ENCODE results near the gene ALKBH3. TPM values are rescaled to one million over a fixed set of nuclear protein-coding genes. Genes with fewer than 3 reads are reported as not detected.

Gene ALKBH3
- total RNA-seq, 1 donor from 2014 or later, result 14.7 TPM

GRCh38 chr11:43950311-43950855 is 69.8 kb downstream of the ALKBH3 start:
- intact Hi-C loops (cut with DNase I), result no loop called here
- ATAC-seq (ENCODE audit: poor library complexity) (no peak), DNase-seq (no peak)

GRCh38 chr11:43951231-43951630 is 70.6 kb downstream of the ALKBH3 start:
- intact Hi-C loops (cut with DNase I), result no loop called here
- ATAC-seq (ENCODE audit: poor library complexity) (no peak), DNase-seq (no peak)

GRCh38 chr11:43952020-43952400 is 71.4 kb downstream of the ALKBH3 start:
- no peak for ATAC-seq (ENCODE audit: poor library complexity)
- no peak for DNase-seq
- intact Hi-C loops (cut with DNase I), result no loop called here

GRCh38 chr11:43952401-43953342 is 72.0 kb downstream of the ALKBH3 start:
- intact Hi-C loops (cut with DNase I), result no loop called here
- DNase-seq (no peak), ATAC-seq (ENCODE audit: poor library complexity) (no peak)

GRCh38 chr11:43953521-43953920 is 72.9 kb downstream of the ALKBH3 start:
- intact Hi-C loops (cut with DNase I), result no loop called here
- ATAC-seq (ENCODE audit: poor library complexity) (no peak), DNase-seq (no peak)

- ATAC-seq (ENCODE audit: poor library complexity), result no peak
- no peak for DNase-seq
Observed at GRCh38 chr11:43954241-43954640, 73.6 kb downstream of the ALKBH3 start.

GRCh38 chr11:43955381-43956118 is 74.9 kb downstream of the ALKBH3 start:
- intact Hi-C loops (cut with DNase I), result no loop called here
- no peak for DNase-seq
- ATAC-seq (ENCODE audit: poor library complexity), result no peak

More at GRCh38 chr11:43954241-43954640, 73.6 kb downstream of the ALKBH3 start:
- intact Hi-C loops (cut with DNase I), result no loop called here

GRCh38 chr11:43957571-43957970 is 76.9 kb downstream of the ALKBH3 start:
- ATAC-seq (ENCODE audit: poor library complexity), result no peak
- intact Hi-C loops (cut with DNase I), result no loop called here
- no peak for DNase-seq

- intact Hi-C loops (cut with DNase I), result no loop called here
- no peak for ATAC-seq (ENCODE audit: poor library complexity)
- DNase-seq, result no peak
Observed at GRCh38 chr11:43959321-43959995, 78.8 kb downstream of the ALKBH3 start.

GRCh38 chr11:43962383-43963278 is 82.0 kb downstream of the ALKBH3 start:
- no peak for ATAC-seq (ENCODE audit: poor library complexity)
- intact Hi-C loops (cut with DNase I), result no loop called here

GRCh38 chr11:43963279-43963620 is 82.6 kb downstream of the ALKBH3 start:
- intact Hi-C loops (cut with DNase I), result no loop called here
- ATAC-seq (ENCODE audit: poor library complexity) (no peak), DNase-seq (no peak)

More at GRCh38 chr11:43962383-43963278, 82.0 kb downstream of the ALKBH3 start:
- DNase-seq, result no peak

- ATAC-seq (ENCODE audit: poor library complexity), result no peak
- intact Hi-C loops (cut with DNase I), result no loop called here
- no peak for DNase-seq
Observed at GRCh38 chr11:43967661-43968060, 87.0 kb downstream of the ALKBH3 start.

- intact Hi-C loops (cut with DNase I), result no loop called here
- ATAC-seq (ENCODE audit: poor library complexity) (no peak), DNase-seq (no peak)
Observed at GRCh38 chr11:43968719-43969118, 88.1 kb downstream of the ALKBH3 start.

GRCh38 chr11:43969543-43969942 is 88.9 kb downstream of the ALKBH3 start:
- peak; percentile 77 for ATAC-seq (ENCODE audit: poor library complexity)
- intact Hi-C loops (cut with DNase I), result no loop called here
- peak; percentile 68 for DNase-seq

Measured in Right ventricle myocardium superior (tissue), 1 donor.